PC-9 (cell line): ENCODE measurements around the gene ELF2. TPM values are rescaled to one million over a fixed set of nuclear protein-coding genes. Genes with fewer than 3 reads are reported as not detected.

Source experiments
- BruUV-seq: library from RNA; stranded (reverse); fragments of 400-500 nt; replicated peaks from 2 replicates; lab custom pipeline; 2021; lab: Mats Ljungman, UMichigan
- CTCF ChIA-PET: fragments of 300-600 bp; sonication (Branson Sonifier 250); formaldehyde crosslinking; loops from one replicate; lab custom pipeline; 2022; ENCODE audit warnings: antibody characterized with exemption; lab: Charles Lee
- POLR2A ChIA-PET: fragments of 300-600 bp; sonication (Branson Sonifier 250); formaldehyde crosslinking; loops from one replicate; lab custom pipeline; 2022; ENCODE audit warnings: antibody characterized with exemption; ENCODE audit not compliant: unreplicated experiment; lab: Charles Lee
- DNase-seq, 2 experiments: peaks; one replicate each; pipeline versions ENCODE4 v3.0.0 to v3.0.0-alpha.2; 2015 to 2022; ENCODE audit warnings: mixed read lengths in 1 of 2
- H2AFZ ChIP-seq: fragments of 200-600 bp; sonication (generic); 2 replicates; pipeline ENCODE4 v1.8.1; 2017; ENCODE audit warnings: antibody characterized with exemption
- H3F3A ChIP-seq: fragments of 200-600 bp; sonication (generic); 2 replicates; pipeline ENCODE4 v1.8.1; 2017; ENCODE audit warnings: antibody characterized with exemption, mild to moderate bottlenecking, low read depth; ENCODE audit not compliant: insufficient read depth
- H3K27ac ChIP-seq: fragments of 200-600 bp; sonication (generic); 2 replicates; pipeline ENCODE4 v1.6.1; 2016; ENCODE audit warnings: mixed run types
- H3K27me3 ChIP-seq: fragments of 200-600 bp; sonication (generic); 2 replicates; pipeline ENCODE4 v1.6.1; 2016; ENCODE audit warnings: low read depth, mixed run types; ENCODE audit not compliant: insufficient read depth
- H3K36me3 ChIP-seq: fragments of 200-600 bp; sonication (generic); 2 replicates; pipeline ENCODE4 v1.6.1; 2016; ENCODE audit warnings: low read depth, mixed run types
- H3K4me1 ChIP-seq: fragments of 200-600 bp; sonication (generic); replicated peaks from 2 replicates; pipeline ENCODE4 v1.6.1; 2016; ENCODE audit warnings: mixed run types; ENCODE audit not compliant: insufficient read depth
- H3K4me2 ChIP-seq: fragments of 200-600 bp; sonication (generic); 2 replicates; pipeline ENCODE4 v1.6.1; 2017; ENCODE audit warnings: mixed run types
- H3K4me3 ChIP-seq: fragments of 200-600 bp; sonication (generic); 2 replicates; pipeline ENCODE4 v1.6.1; 2016; ENCODE audit warnings: mixed run types
- H3K79me2 ChIP-seq: fragments of 200-600 bp; sonication (generic); 2 replicates; pipeline ENCODE4 v1.6.1; 2017; ENCODE audit warnings: low read depth, mixed run types
- H3K9me2 ChIP-seq: fragments of 200-600 bp; sonication (generic); 2 replicates; pipeline ENCODE4 v1.8.1; 2017; ENCODE audit warnings: mild to moderate bottlenecking; ENCODE audit not compliant: insufficient read depth
- H3K9me3 ChIP-seq: fragments of 200-600 bp; sonication (generic); 2 replicates; pipeline ENCODE4 v1.8.1; 2016; ENCODE audit warnings: low read depth; ENCODE audit not compliant: insufficient read depth
- H4K20me1 ChIP-seq: fragments of 200-600 bp; sonication (generic); 2 replicates; pipeline ENCODE4 v1.8.1; 2017; ENCODE audit not compliant: insufficient read depth
- CTCF ChIP-seq: fragments of 200-600 bp; sonication (generic); conservative IDR thresholded peaks from 2 replicates; pipeline ENCODE4 v1.6.1; 2017; ENCODE audit warnings: mixed run types, antibody characterized with exemption, mild to moderate bottlenecking, moderate library complexity
- EZH2 ChIP-seq: fragments of 200-600 bp; sonication (generic); IDR thresholded peaks from 2 replicates; pipeline ENCODE4 v1.8.0; 2017; ENCODE audit warnings: antibody characterized with exemption, low read depth
- intact Hi-C: fragments of 100-400 bp; cut with micrococcal nuclease; formaldehyde crosslinking; loops from one replicate; pipeline ENCODE4 v1.10.0; 2022; ENCODE audit not compliant: unreplicated experiment
- total RNA-seq: library from RNA; stranded (reverse); gene quantifications from 2 replicates; pipeline ENCODE4 v1.2.3, GENCODE V29; 2021

ELF2 gene
- total RNA-seq, 1 experiment from 2014 or later, result 30.7 TPM

- POLR2A ChIA-PET, result no interaction called here
- H3K36me3 ChIP-seq, result no peaks in the 10 kb centered on the region
- no peak overlapping the region for H3K27ac ChIP-seq
- TF ChIP-seq EZH2 (no peak), CTCF (no peak)
- H2AFZ ChIP-seq, result no peak overlapping the region
- no peak for DNase-seq
- no peaks in the 10 kb centered on the region for H3K27me3 ChIP-seq
- no peaks in the 10 kb centered on the region for H3F3A ChIP-seq
- no peaks in the 10 kb centered on the region for H3K79me2 ChIP-seq
- BruUV-seq, result no TSS peak
- H3K9me3 ChIP-seq, result no peaks in the 10 kb centered on the region
- H3K9me2 ChIP-seq, result no peaks in the 10 kb centered on the region
- H3K4me1 ChIP-seq, result 0 out of 2 replicates have a peak, but pooled peaks cover under 1% of the 10 kb centered on the region
- no peak overlapping the region for H3K4me3 ChIP-seq
- CTCF ChIA-PET, result interaction anchor here (0.7 kb wide), 1 partner anchor 622 kb away, joined by 3 read pairs; no protein-coding TSS in a partner anchor
- H3K4me2 ChIP-seq, result no peak overlapping the region
- intact Hi-C loops, result no loop called here
- H4K20me1 ChIP-seq, result no peaks in the 10 kb centered on the region
Measured at GRCh38 chr4:139007640-139008039, 169.4 kb downstream of the ELF2 start.

Other genes starting within 250 kb of the ELF2 start
- gene NOCT, start 161.4 kb downstream of the ELF2 start, total RNA-seq, result 4.5 and 6.8 TPM in 2 replicates
- 0.40 TPM in 1 of 2 replicates, not detected in the other for gene MGARP, start 103.0 kb upstream of the ELF2 start, total RNA-seq
- 43.8 and 51.7 TPM in 2 replicates for gene NAA15, start 124.3 kb upstream of the ELF2 start, total RNA-seq
- 55.9 and 59.3 TPM in 2 replicates for gene NDUFC1, start 125.3 kb upstream of the ELF2 start, total RNA-seq